Liver (tissue), 3 donors: ENCODE data around the gene SERPING1.

ENCODE experiments used
- ATF3 ChIP-seq: IDR thresholded peaks from 2 replicates; pipeline ENCODE4 v1.6.1; 2016; ENCODE audit warnings: antibody characterized with exemption
- EGR1 ChIP-seq, 2 donors: IDR thresholded peaks; 2 replicates each; pipeline ENCODE4 v1.6.1; 2016 to 2018; ENCODE audit warnings: antibody characterized with exemption in 2 of 2, low read depth in 2 of 2
- GABPA ChIP-seq, 2 donors: IDR thresholded peaks in 1 of 2; conservative IDR thresholded peaks in 1 of 2; 2 replicates each; pipeline ENCODE4 v1.6.1; 2016; ENCODE audit warnings: antibody characterized with exemption in 2 of 2, mild to moderate bottlenecking in 1 of 2, moderate library complexity in 1 of 2
- NR2F2 ChIP-seq: IDR thresholded peaks from 2 replicates; pipeline ENCODE4 v1.6.1; 2016; ENCODE audit warnings: antibody characterized with exemption
- RAD21 ChIP-seq, 2 donors: IDR thresholded peaks; 2 replicates each; pipeline ENCODE4 v1.6.1; 2016; ENCODE audit warnings: antibody characterized with exemption in 2 of 2, mild to moderate bottlenecking in 2 of 2
- RXRA ChIP-seq, 2 donors: IDR thresholded peaks; 2 replicates each; pipeline ENCODE4 v1.6.1; 2017 to 2018; ENCODE audit warnings: antibody characterized with exemption in 2 of 2, mild to moderate bottlenecking in 1 of 2
- SP1 ChIP-seq: IDR thresholded peaks from 2 replicates; pipeline ENCODE4 v1.6.1; 2018; ENCODE audit warnings: antibody characterized with exemption, mild to moderate bottlenecking
- TAF1 ChIP-seq: conservative IDR thresholded peaks from 2 replicates; pipeline ENCODE4 v1.6.1; 2016; ENCODE audit warnings: antibody characterized with exemption, mild to moderate bottlenecking
- YY1 ChIP-seq: IDR thresholded peaks from 2 replicates; pipeline ENCODE4 v1.6.1; 2016; ENCODE audit warnings: antibody characterized with exemption, mild to moderate bottlenecking
- TF ChIP-seq, protein P1 (sequence below): fragments of 150-350 bp; IDR thresholded peaks from 2 replicates; pipeline ENCODE4 v1.5.1; 2017; ENCODE audit warnings: improper control_type of control experiment, low read depth, low read length; ENCODE audit not compliant: missing input control
- TF ChIP-seq, protein P2 (sequence below): IDR thresholded peaks from 2 replicates; pipeline ENCODE4 v1.6.1; 2016; ENCODE audit warnings: antibody characterized with exemption, mild to moderate bottlenecking
- TF ChIP-seq, protein P3 (sequence below): IDR thresholded peaks from 2 replicates; pipeline ENCODE4 v1.6.1; 2016; ENCODE audit warnings: antibody characterized with exemption
- donor health status: healthy.
- donor health status: healthy.

- TF ChIP-seq RAD21 (IDR thresholded peaks at IDR 0.05) (peak; percentile 89 to 95), GABPA (IDR thresholded peaks at IDR 0.05 in 1 of 2, conservative IDR thresholded peaks at IDR 0.05 in 1 of 2) (no peak), SP1 (no peak), ATF3 (no peak), YY1 (no peak), TAF1 (no peak), NR2F2 (no peak), RXRA (IDR thresholded peaks at IDR 0.05) (peak in 1 of 2 donors; percentile 28), EGR1 (IDR thresholded peaks at IDR 0.05; ENCODE audit: low read depth in 2 of 2) (no peak)
- TF ChIP-seq, protein P1, sequence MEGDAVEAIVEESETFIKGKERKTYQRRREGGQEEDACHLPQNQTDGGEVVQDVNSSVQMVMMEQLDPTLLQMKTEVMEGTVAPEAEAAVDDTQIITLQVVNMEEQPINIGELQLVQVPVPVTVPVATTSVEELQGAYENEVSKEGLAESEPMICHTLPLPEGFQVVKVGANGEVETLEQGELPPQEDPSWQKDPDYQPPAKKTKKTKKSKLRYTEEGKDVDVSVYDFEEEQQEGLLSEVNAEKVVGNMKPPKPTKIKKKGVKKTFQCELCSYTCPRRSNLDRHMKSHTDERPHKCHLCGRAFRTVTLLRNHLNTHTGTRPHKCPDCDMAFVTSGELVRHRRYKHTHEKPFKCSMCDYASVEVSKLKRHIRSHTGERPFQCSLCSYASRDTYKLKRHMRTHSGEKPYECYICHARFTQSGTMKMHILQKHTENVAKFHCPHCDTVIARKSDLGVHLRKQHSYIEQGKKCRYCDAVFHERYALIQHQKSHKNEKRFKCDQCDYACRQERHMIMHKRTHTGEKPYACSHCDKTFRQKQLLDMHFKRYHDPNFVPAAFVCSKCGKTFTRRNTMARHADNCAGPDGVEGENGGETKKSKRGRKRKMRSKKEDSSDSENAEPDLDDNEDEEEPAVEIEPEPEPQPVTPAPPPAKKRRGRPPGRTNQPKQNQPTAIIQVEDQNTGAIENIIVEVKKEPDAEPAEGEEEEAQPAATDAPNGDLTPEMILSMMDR, result peak; percentile 89
- TF ChIP-seq, protein P2, sequence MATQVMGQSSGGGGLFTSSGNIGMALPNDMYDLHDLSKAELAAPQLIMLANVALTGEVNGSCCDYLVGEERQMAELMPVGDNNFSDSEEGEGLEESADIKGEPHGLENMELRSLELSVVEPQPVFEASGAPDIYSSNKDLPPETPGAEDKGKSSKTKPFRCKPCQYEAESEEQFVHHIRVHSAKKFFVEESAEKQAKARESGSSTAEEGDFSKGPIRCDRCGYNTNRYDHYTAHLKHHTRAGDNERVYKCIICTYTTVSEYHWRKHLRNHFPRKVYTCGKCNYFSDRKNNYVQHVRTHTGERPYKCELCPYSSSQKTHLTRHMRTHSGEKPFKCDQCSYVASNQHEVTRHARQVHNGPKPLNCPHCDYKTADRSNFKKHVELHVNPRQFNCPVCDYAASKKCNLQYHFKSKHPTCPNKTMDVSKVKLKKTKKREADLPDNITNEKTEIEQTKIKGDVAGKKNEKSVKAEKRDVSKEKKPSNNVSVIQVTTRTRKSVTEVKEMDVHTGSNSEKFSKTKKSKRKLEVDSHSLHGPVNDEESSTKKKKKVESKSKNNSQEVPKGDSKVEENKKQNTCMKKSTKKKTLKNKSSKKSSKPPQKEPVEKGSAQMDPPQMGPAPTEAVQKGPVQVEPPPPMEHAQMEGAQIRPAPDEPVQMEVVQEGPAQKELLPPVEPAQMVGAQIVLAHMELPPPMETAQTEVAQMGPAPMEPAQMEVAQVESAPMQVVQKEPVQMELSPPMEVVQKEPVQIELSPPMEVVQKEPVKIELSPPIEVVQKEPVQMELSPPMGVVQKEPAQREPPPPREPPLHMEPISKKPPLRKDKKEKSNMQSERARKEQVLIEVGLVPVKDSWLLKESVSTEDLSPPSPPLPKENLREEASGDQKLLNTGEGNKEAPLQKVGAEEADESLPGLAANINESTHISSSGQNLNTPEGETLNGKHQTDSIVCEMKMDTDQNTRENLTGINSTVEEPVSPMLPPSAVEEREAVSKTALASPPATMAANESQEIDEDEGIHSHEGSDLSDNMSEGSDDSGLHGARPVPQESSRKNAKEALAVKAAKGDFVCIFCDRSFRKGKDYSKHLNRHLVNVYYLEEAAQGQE, result no peak
- TF ChIP-seq, protein P3, sequence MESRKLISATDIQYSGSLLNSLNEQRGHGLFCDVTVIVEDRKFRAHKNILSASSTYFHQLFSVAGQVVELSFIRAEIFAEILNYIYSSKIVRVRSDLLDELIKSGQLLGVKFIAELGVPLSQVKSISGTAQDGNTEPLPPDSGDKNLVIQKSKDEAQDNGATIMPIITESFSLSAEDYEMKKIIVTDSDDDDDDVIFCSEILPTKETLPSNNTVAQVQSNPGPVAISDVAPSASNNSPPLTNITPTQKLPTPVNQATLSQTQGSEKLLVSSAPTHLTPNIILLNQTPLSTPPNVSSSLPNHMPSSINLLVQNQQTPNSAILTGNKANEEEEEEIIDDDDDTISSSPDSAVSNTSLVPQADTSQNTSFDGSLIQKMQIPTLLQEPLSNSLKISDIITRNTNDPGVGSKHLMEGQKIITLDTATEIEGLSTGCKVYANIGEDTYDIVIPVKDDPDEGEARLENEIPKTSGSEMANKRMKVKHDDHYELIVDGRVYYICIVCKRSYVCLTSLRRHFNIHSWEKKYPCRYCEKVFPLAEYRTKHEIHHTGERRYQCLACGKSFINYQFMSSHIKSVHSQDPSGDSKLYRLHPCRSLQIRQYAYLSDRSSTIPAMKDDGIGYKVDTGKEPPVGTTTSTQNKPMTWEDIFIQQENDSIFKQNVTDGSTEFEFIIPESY, result no peak
These were observed 29.1 kb upstream of the SERPING1 start for GRCh38 chr11:57568330-57568766.
